Hematopoietic multipotent progenitor cell treated with erythropoietin and hydrocortisone succinate and interleukin-3 and kit ligand, for 6 days (in vitro differentiated cells): ENCODE data around the gene UGT2B28.

Source experiments
- DNase-seq: peaks from one replicate; pipeline ENCODE4 v3.0.0-alpha.2; 2015

The UGT2B28 gene

DNA sequence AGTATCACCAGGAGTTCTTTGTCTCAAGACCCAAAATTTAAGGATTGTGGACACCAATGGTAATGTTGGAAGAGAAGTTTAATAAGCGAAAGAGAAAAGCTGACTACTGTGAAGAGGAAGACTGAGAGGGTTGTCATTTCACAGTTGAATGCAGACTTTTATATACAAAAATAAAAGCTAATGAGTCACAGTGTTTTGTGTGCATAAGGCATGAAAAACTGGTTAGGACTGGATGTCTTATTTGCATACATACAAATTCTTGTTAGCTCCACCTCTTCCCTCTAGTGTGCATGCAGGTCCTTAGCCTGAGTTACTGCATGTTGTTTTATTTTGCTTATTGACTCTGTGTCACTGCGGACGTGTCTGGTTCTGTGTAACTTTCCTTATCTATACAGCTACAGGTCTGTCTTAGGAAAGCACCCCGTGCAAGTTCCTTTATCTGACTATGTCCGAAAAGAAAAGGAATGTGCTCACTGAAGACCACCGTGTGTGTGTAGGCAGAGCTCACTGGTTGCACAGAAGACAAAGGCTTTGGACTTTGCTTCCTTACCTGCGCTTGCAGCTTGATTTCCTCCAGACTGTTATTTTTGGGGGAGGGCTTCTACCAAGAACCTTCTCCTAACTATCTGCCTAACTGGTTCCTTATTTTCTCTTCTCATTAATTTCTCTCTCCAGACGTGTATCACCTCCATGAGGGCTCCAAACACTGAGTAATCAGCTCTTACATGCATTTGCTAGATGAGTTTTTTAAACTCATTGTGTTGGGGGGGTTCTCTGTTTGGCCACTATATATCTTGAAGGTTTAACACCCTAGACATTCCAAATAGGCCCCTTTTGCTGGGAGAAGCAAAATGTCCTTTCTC is 63.5 kb downstream of the UGT2B28 start:
- peak; percentile 57 for DNase-seq
